Measurements from ENCODE around the gene MAG.
A peak's percentile ranks its signal among the peaks of the same experiment; 100 is the strongest.

MAG gene

DNA sequence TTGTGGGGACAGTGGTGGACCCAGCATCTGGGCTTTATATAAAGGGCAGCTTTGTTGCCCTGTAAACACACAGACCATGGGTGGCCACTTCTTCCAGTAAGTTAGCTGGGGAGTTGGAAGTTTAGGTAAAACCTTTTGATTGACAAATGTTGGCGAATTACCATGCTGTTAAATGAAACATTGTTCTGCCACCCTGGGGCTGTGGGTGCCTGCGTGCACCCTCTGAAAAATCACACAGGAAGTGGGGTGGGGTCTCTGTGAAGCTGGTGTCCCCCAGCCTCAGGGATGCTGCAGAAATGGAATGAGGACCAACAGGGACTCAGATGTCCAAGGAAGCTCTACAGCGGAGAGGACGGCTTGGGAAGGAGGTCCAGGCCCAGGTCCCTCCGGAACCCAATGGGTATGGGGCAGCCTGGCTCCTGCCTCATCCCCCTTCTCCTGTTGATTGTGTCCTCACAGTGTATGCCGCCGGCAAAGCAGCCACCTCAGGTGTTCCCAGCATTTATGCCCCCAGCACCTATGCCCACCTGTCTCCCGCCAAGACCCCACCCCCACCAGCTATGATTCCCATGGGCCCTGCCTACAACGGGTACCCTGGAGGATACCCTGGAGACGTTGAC lies 26.0 kb upstream of the MAG start:
- DNase-seq = no peak

DNA sequence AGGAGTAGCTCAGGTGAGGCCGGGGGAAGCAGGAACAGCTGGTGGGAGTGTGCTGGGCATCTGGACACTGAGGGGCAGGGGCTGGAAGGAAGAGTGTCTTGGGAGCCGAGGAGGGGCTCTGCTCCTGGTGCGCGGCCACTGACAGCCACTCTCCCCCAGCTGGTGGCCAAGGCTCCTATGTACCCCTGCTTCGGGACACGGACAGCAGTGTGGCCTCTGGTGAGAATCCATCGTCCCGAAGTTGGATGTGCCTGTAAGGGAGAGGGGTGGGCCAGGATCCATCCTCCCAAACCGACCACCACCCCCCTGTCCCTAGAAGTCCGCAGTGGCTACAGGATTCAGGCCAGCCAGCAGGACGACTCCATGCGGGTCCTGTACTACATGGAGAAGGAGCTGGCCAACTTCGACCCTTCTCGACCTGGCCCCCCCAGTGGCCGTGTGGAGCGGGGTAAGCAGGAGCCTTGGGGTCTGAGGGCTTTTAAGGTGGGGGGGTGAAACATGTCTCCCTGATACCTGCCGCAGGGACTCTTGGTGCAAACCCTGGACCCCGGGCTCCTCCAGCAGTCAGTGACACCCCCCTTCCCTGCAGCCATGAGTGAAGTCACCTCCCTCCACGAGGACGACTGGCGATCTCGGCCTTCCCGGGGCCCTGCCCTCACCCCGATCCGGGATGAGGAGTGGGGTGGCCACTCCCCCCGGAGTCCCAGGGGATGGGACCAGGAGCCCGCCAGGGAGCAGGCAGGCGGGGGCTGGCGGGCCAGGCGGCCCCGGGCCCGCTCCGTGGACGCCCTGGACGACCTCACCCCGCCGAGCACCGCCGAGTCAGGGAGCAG lies 25.2 kb upstream of the MAG start:
- DNase-seq = no peak

DNA sequence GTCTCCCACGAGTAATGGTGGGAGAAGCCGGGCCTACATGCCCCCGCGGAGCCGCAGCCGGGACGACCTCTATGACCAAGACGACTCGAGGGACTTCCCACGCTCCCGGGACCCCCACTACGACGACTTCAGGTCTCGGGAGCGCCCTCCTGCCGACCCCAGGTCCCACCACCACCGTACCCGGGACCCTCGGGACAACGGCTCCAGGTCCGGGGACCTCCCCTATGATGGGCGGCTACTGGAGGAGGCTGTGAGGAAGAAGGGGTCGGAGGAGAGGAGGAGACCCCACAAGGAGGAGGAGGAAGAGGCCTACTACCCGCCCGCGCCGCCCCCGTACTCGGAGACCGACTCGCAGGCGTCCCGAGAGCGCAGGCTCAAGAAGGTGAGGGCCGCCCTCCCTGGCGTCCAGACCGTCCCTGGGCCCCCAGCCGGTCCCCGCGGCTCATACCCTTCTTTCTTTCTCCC lies 24.6 kb upstream of the MAG start:
- peak; percentile 43 to 48 for DNase-seq

DNA sequence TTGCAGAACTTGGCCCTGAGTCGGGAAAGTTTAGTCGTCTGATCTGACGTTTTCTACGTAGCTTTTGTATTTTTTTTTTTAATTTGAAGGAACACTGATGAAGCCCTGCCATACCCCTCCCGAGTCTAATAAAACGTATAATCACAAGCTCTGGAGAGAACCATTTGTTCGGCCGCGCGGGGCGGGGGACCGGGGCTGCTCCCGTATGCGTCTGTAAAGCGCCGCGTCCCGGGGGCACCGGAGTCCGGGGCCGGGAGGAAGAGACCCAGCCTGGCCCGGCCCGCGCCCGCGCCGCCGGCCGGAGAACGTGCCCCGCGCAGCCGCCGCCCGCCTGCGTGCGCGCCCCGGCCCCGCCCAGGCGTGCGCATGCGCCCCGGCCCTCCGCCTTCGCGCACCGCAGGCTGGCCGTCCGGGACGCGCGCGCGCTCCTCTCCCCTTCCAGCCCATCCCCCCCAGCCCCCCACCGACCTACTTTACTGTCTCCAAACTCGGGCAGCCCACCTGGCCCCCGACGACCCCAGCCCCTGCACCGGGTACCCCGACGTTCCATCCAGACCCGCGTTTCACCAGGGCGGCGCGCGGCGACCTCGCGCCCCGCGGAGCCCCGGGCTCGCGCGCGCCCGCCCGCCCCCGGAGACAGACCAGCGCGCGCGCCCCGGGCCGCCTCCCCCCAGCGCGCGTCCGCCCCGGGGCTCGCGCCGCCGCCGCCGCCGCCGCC lies 24.0 kb upstream of the MAG start:
- DNase-seq = peak; percentile 50 to 58

DNA sequence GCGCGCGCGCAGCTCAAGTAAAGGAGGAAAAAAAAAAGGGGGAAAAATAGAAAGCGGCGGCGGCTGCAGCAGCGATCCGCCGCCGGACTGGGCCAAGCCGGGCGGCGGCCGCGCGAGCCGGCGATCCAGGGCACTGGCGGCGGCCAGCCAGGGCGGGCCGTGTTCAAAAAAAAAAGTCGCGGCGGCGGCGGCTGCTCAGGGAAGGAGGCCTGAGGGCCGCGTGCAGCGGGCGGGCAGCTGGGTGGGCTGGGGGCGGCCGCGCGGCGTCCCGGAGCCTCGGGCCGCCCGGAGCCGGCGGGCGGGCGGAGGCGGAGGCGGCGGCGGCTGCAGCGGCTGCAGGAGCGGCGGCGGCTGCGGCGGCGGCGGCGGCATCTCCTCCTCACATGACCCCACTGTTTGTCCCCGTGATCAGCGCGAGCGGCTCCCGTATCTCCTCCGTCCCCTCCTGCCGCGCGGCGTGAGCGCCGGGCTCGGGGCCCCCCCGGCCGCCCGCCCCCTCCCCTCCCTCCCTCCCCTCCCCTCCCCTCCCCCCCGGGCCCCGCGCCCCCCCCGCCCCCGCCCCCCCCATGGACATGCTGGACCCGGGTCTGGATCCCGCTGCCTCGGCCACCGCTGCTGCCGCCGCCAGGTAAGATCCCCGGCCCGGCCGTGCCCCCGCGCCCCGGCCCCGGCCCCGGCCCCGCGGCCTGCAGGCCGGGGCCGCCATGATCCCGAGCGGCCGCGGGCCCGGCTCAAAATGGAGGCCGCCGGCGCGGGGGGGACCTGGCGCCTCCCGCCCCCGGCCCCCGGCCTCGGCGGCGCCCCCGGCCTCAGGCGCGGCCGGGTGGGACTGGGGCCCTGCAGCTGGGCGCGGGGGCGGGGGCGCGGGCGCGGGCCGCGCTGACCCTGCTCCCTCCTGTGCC lies 23.2 kb upstream of the MAG start, which contains the start of gene USF2:
Gene USF2, plus strand, starts transcription at position 427 of the 902 bp plus-strand sequence. Its CDS starts 140 bp downstream, at position 567.
- DNase-seq = peak; percentile 42 to 43

DNA sequence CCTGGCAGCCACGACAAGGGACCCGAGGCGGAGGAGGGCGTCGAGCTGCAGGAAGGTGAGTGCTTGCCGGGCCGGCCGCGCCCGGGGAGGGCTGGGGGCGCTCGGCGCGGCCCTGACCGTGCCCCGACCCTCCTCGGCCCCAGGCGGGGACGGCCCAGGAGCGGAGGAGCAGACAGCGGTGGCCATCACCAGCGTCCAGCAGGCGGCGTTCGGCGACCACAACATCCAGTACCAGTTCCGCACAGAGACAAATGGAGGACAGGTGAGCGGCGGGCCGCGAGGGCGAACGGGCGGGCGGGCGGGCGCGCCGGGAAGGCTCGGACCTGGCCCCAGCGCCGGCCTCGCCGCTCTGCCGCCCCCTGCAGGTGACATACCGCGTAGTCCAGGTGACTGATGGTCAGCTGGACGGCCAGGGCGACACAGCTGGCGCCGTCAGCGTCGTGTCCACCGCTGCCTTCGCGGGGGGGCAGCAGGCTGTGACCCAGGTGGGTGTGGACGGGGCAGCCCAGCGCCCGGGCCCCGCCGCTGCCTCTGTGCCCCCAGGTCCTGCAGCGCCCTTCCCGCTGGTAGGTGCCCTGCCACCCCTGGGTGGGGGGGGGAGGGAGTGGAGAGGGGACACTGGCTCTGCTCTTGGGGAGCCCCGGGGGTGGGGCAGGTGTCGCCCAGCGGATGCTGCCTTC lies 22.4 kb upstream of the MAG start:
- peak; percentile 68 to 70 for DNase-seq

DNA sequence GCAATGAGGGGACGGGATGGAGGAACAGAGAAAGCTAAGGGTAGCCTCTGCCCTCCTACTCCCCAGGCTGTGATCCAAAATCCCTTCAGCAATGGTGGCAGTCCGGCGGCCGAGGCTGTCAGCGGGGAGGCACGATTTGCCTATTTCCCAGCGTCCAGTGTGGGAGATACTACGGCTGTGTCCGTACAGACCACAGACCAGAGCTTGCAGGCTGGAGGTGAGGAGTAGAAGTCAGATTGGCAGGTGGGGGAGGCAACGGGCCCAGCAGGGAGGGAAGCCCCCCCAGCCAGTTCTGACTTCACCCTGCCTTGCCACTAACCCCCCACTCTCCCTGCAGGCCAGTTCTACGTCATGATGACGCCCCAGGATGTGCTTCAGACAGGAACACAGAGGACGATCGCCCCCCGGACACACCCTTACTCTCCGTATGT lies 21.6 kb upstream of the MAG start:
- DNase-seq = no peak

DNA sequence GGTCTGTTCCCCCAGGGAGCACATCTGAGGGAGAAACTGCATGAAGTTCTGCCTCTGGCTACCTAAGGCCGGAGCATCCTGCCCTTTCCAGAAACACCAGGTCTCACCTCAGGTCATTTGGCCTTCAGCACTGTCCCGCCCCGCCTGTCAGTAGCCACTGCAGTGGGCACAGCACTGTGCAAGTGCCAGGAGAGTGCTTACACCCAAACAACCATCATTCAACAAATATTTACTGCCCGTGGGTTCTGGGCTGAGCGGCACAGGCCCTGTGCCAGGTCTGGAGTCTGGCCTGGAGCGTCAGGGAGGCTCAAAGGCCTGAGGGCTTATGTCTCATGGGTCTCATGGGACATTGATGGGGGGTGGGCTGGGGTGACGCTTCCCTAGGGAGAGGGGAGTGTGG lies 20.4 kb upstream of the MAG start:
- no peak for DNase-seq

DNA sequence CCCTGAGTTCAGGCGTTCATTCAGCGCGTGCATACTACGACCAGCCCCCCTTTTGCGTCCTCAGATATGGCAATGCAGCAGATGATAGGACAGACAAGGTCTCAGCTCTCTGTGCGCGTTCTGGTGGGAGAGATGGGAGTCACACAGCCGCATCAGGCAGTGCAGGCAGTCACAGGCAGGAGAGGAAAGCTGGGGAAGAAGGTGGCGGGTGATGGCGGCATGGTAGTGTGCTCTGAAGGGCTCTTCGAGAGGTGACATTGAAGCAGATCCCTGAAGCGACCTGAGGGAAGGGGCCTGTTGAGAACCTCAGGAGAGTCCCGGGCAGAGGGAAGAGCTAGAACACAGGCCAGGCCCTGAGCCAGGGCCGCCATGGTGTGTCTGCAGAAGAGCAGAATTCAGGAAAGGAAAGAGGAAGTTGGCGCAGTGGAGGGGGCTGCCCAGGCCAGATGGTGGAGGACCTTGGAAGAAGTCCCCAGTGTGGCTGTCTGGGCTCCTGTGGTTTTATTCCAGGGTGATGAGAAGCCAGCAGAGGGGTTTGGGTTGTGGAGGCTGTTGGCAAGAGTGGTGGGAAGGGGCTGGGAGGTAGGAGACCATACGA lies 19.7 kb upstream of the MAG start:
- no peak for DNase-seq

DNA sequence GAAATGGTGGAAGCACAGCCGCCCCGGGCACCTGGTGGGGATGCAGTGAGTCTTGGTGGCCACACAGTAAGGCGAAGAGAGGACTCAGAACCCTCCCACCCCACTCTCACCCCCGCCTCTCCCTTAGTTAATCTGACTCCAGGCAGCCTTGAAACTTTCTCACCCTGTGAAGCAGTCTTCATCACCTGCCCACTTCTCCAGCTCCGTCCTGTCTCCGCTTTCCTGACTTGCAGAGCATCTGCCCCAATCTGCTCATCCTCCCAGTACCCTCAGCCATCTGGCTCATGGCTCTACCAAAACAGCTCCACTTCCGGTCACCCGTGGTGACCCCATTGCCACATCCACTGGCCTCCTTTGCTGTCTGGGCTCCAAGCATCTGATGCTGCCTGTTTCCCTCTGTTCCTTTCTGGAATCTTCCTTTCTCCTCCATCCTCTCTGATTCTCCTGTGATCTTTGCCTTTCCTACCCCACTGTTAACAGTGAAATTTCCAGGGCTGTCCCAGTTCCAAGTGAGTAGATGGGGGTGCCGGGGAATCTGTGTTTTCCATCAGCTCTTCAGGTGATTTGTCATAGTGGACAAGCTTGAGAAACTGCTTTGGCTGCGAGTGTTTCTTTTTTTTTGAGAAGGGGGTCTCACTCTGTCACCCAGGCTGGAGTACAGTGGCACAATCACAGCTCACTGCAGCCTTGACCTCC lies 18.9 kb upstream of the MAG start:
- DNase-seq = no peak

DNA sequence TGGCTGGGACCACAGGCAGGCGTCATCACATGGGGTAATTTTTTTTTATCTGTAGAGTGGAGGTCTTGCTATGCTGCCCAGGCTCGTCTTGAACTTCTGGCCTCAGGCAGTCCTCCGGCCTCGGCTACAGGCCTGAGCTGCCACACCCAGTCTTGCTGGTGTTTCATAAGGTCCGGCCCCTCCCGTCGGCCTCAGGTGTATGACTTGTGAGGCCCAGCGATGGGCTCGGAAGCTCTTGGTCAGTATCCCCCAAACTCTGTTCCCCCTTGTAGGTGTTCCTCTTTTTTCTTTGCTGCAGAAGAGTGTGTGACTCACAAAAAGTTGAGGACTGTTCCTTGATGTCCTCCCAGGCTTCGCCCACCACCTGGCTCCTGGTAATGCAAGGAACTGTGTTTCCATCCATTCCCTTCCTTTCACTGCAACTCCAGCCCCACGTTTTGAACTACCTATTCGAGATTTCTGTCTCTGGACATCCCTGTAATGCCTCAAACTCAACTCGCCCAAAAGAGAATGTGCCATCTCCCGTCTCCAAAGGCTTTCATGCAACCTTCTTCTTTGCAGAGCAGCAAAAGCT lies 18.2 kb upstream of the MAG start:
- DNase-seq = no peak

DNA sequence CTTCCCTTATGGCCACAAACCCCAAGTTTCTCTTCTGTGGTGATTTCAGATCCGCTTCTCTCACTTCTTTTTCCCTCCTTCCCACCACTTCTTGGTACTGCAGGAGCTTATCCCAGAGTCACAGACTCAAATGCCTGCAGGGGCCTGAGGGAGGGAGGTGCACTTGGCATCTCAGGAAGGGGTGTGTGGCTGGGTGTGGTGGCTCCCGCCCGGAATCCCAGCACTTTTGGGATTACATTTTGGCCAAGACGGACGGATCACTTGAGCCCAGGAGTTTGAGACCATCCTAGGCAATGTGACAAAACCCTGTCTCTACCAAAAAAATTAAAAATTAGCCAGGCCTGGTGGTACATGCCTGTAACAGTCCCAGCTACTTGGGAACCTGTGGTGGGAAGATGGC lies 17.6 kb upstream of the MAG start:
- DNase-seq = no peak

DNA sequence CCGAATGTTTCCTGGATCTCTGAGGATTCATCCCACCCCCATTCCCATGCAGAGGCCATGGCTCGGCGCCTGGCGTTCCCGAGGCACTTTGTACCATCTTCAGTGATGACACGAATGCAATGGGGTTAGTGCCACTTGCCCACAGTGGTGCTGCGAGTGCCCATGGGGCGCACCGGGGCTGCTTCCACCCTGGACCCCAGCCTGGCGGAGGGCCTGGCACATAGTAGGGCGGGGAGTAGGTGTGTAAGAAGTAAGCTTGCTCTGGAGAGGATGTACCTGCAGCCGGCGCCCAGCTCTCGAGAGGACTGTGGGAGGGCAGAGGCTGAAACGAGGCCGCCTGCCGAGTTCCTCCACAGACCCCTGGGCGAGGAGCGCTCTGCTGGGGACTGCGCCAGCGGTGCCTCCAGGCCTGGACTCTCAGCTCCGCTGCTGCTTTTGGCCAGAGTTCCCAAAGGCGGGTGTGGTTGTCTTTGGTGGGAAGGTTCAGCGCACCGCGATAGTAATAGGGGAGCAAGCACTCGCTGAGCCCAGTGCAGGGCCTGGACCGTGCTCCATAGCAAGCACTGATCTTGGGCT lies 15.2 kb upstream of the MAG start:
- DNase-seq = no peak

DNA sequence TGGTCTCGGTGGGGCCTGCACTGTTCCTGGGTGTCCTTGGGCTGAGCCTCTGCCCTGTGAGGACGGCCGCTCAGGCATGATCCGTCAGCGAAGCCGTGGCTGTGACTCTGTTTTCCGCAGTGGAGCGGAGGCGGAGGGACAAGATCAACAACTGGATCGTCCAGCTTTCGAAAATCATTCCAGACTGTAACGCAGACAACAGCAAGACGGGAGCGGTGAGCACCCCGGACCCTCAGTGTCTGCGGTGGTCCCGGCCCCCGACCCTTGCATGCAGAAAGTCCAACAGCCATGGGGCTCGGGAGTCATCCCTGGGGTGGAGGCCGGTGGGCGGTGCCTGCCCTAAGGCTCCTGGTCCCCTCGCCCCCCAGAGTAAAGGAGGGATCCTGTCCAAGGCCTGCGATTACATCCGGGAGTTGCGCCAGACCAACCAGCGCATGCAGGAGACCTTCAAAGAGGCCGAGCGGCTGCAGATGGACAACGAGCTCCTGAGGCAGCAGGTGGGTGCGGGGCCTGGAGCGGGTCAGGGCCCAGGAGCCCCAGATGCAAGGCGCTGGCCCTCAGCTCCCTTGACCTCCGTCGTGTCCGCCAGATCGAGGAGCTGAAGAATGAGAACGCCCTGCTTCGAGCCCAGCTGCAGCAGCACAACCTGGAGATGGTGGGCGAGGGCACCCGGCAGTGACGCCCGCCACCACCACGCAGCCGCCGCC lies 13.2 kb upstream of the MAG start:
- DNase-seq = no peak

DNA sequence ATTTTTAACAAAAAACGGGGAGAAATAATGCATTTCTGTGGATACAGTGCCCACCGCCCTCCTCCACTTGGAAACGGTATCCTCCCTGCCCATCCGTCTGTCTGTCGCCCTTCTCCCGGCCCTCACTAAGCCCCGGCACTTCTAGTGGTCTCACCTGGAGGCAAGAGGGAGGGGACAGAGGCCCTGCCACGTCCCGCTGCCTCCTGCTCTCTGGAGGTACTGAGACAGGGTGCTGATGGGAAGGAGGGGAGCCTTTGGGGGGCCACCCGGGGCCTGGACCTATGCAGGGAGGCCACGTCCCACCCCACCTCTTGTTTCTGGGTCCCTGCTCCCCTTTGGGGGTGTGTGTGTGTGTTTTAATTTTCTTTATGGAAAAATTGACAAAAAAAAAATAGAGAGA lies 12.6 kb upstream of the MAG start:
- DNase-seq = no peak

DNA sequence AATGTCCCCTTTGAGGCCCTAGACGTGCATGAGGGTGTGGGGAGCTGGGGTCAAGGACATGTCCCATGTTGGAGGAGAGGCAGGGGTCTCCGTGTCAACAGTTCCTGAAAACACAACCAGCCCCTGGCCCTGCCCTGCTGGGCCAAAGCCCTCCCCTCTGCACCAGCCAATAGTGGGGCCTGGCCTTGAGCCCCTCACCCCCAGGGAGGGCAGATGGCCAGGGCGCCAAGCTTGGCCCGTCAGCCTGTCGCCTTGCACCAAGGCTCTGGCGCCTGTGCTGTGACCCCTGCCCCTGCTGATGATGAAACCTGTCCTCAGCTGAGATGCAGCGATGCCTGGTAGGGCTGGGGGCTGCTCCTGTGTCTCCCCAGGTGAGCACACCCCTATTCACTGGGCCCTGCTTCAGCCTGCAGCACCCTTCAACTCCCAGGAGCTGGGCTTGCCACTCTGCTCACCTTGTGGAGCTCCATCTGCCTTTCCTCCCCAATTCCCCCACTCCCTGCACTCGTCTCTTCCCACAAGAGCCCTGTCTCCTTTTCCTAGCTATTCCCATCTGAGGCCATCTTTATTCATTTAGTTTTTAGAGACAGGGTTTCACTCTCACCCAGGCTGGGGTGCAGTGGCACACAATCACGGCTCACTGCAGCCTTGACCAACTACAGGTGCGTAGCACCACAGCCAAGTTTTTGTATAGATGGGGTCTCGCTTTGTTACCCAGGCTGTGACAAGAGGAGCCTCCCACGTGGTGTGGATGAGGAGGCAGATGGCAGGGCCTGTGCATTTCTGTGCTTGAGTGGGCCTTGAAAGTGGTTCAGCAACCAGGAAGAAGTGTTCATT lies 11.8 kb upstream of the MAG start:
- DNase-seq = no peak

DNA sequence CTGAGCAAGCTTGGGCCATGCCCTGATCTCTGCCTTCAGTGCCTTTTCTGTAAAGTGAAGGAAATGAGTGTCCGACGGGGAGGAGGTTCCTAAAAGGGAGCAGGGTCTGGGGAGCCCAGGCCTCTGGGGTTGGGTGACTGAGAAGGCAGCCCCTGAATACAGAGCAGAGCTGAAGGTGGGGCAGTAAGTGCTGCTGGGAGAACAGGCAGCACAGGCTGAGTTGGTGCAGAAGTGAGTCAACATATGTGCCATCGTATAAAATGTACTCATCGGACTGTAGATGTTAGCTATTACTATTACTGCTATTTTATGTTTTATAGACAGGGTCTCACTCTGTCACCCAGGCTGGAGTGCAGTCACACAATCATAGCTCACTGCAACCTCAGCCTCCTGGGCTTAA lies 10.7 kb upstream of the MAG start:
- DNase-seq = no peak

Data from activated CD4-positive, alpha-beta T cell treated with anti-CD3 and anti-CD28 coated beads, Interleukin-2, amount 50 U/mL, for 4 hours (primary cell).